PC-9 (cell line): ENCODE measurements around the gene KCTD20. TPM values are rescaled to one million over a fixed set of nuclear protein-coding genes. Genes with fewer than 3 reads are reported as not detected.
A peak's percentile ranks its signal among the peaks of the same experiment; 100 is the strongest.

Experiments used
- BruUV-seq: library from RNA; stranded (reverse); fragments of 400-500 nt; replicated peaks from 2 replicates; lab custom pipeline; 2021; lab: Mats Ljungman, UMichigan
- CTCF ChIA-PET: fragments of 300-600 bp; sonication (Branson Sonifier 250); formaldehyde crosslinking; loops from one replicate; lab custom pipeline; 2022; ENCODE audit warnings: antibody characterized with exemption; lab: Charles Lee
- POLR2A ChIA-PET: fragments of 300-600 bp; sonication (Branson Sonifier 250); formaldehyde crosslinking; loops from one replicate; lab custom pipeline; 2022; ENCODE audit warnings: antibody characterized with exemption; ENCODE audit not compliant: unreplicated experiment; lab: Charles Lee
- DNase-seq, 2 experiments: peaks; one replicate each; pipeline versions ENCODE4 v3.0.0 to v3.0.0-alpha.2; 2015 to 2022; ENCODE audit warnings: mixed read lengths in 1 of 2
- H2AFZ ChIP-seq: fragments of 200-600 bp; sonication (generic); 2 replicates; pipeline ENCODE4 v1.8.1; 2017; ENCODE audit warnings: antibody characterized with exemption
- H3F3A ChIP-seq: fragments of 200-600 bp; sonication (generic); 2 replicates; pipeline ENCODE4 v1.8.1; 2017; ENCODE audit warnings: antibody characterized with exemption, mild to moderate bottlenecking, low read depth; ENCODE audit not compliant: insufficient read depth
- H3K27ac ChIP-seq: fragments of 200-600 bp; sonication (generic); 2 replicates; pipeline ENCODE4 v1.6.1; 2016; ENCODE audit warnings: mixed run types
- H3K27me3 ChIP-seq: fragments of 200-600 bp; sonication (generic); 2 replicates; pipeline ENCODE4 v1.6.1; 2016; ENCODE audit warnings: low read depth, mixed run types; ENCODE audit not compliant: insufficient read depth
- H3K36me3 ChIP-seq: fragments of 200-600 bp; sonication (generic); 2 replicates; pipeline ENCODE4 v1.6.1; 2016; ENCODE audit warnings: low read depth, mixed run types
- H3K4me1 ChIP-seq: fragments of 200-600 bp; sonication (generic); replicated peaks from 2 replicates; pipeline ENCODE4 v1.6.1; 2016; ENCODE audit warnings: mixed run types; ENCODE audit not compliant: insufficient read depth
- H3K4me2 ChIP-seq: fragments of 200-600 bp; sonication (generic); 2 replicates; pipeline ENCODE4 v1.6.1; 2017; ENCODE audit warnings: mixed run types
- H3K4me3 ChIP-seq: fragments of 200-600 bp; sonication (generic); 2 replicates; pipeline ENCODE4 v1.6.1; 2016; ENCODE audit warnings: mixed run types
- H3K79me2 ChIP-seq: fragments of 200-600 bp; sonication (generic); 2 replicates; pipeline ENCODE4 v1.6.1; 2017; ENCODE audit warnings: low read depth, mixed run types
- H3K9me2 ChIP-seq: fragments of 200-600 bp; sonication (generic); 2 replicates; pipeline ENCODE4 v1.8.1; 2017; ENCODE audit warnings: mild to moderate bottlenecking; ENCODE audit not compliant: insufficient read depth
- H3K9me3 ChIP-seq: fragments of 200-600 bp; sonication (generic); 2 replicates; pipeline ENCODE4 v1.8.1; 2016; ENCODE audit warnings: low read depth; ENCODE audit not compliant: insufficient read depth
- H4K20me1 ChIP-seq: fragments of 200-600 bp; sonication (generic); 2 replicates; pipeline ENCODE4 v1.8.1; 2017; ENCODE audit not compliant: insufficient read depth
- EZH2 ChIP-seq: fragments of 200-600 bp; sonication (generic); IDR thresholded peaks from 2 replicates; pipeline ENCODE4 v1.8.0; 2017; ENCODE audit warnings: antibody characterized with exemption, low read depth
- intact Hi-C: fragments of 100-400 bp; cut with micrococcal nuclease; formaldehyde crosslinking; loops from one replicate; pipeline ENCODE4 v1.10.0; 2022; ENCODE audit not compliant: unreplicated experiment
- total RNA-seq: library from RNA; stranded (reverse); gene quantifications from 2 replicates; pipeline ENCODE4 v1.2.3, GENCODE V29; 2021
- TF ChIP-seq, protein P1 (sequence below): fragments of 200-600 bp; sonication (generic); conservative IDR thresholded peaks from 2 replicates; pipeline ENCODE4 v1.6.1; 2017; ENCODE audit warnings: mixed run types, antibody characterized with exemption, mild to moderate bottlenecking, moderate library complexity

KCTD20 gene
- total RNA-seq, 1 experiment from 2014 or later = 42.5 TPM

- H3K79me2 ChIP-seq = no peaks in the 10 kb centered on the region
- no peaks in the 10 kb centered on the region for H3K9me2 ChIP-seq
- DNase-seq = peak in 1 of 2 experiments; percentile 41
- peaks cover 18% of the 10 kb centered on the region for H3K4me1 ChIP-seq
- no peak overlapping the region for H2AFZ ChIP-seq
- H3K4me3 ChIP-seq = no peak overlapping the region
- intact Hi-C loops = loop anchor here (5.0 kb wide), 1 partner anchor 69 kb away; no protein-coding TSS in a partner anchor
- H3K9me3 ChIP-seq = no peaks in the 10 kb centered on the region
- no peaks in the 10 kb centered on the region for H3K27me3 ChIP-seq
- ChIA-PET CTCF (no interaction called here), POLR2A (no interaction called here)
- H4K20me1 ChIP-seq = no peaks in the 10 kb centered on the region; the same call in 1 of the 2 replicates
- peaks cover 16% of the 10 kb centered on the region for H3K36me3 ChIP-seq
- no peak overlapping the region for H3K27ac ChIP-seq
- BruUV-seq = no TSS peak
- peaks cover 43% of the 10 kb centered on the region for H3F3A ChIP-seq
- no peak overlapping the region for H3K4me2 ChIP-seq
- TF ChIP-seq, protein P1, sequence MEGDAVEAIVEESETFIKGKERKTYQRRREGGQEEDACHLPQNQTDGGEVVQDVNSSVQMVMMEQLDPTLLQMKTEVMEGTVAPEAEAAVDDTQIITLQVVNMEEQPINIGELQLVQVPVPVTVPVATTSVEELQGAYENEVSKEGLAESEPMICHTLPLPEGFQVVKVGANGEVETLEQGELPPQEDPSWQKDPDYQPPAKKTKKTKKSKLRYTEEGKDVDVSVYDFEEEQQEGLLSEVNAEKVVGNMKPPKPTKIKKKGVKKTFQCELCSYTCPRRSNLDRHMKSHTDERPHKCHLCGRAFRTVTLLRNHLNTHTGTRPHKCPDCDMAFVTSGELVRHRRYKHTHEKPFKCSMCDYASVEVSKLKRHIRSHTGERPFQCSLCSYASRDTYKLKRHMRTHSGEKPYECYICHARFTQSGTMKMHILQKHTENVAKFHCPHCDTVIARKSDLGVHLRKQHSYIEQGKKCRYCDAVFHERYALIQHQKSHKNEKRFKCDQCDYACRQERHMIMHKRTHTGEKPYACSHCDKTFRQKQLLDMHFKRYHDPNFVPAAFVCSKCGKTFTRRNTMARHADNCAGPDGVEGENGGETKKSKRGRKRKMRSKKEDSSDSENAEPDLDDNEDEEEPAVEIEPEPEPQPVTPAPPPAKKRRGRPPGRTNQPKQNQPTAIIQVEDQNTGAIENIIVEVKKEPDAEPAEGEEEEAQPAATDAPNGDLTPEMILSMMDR = no peak
- no peak for TF ChIP-seq EZH2
Measured at GRCh38 chr6:36491378-36491965, 48.7 kb downstream of the KCTD20 start.

- Histone ChIP-seq H3K36me3 (peaks cover 18% of the 10 kb centered on the region), H3K4me1 (peaks cover 18% of the 10 kb centered on the region), H3K79me2 (no peaks in the 10 kb centered on the region), H4K20me1 (no peaks in the 10 kb centered on the region; the same call in 1 of the 2 replicates), H3K4me3 (no peak overlapping the region), H3K27ac (no peak overlapping the region), H2AFZ (no peak overlapping the region), H3K9me2 (no peaks in the 10 kb centered on the region), H3K4me2 (no peak overlapping the region), H3K9me3 (no peaks in the 10 kb centered on the region), H3F3A (peaks cover 43% of the 10 kb centered on the region), H3K27me3 (no peaks in the 10 kb centered on the region)
- intact Hi-C loops = loop anchor here (5.0 kb wide), 1 partner anchor 70 kb away; no protein-coding TSS in a partner anchor
- CTCF ChIA-PET = no interaction called here
- TF ChIP-seq EZH2 = no peak
- TF ChIP-seq, protein P1 = no peak
- no peak for DNase-seq
- BruUV-seq = no TSS peak
- POLR2A ChIA-PET = no interaction called here
Measured at GRCh38 chr6:36492092-36492491, 49.3 kb downstream of the KCTD20 start.

DNA sequence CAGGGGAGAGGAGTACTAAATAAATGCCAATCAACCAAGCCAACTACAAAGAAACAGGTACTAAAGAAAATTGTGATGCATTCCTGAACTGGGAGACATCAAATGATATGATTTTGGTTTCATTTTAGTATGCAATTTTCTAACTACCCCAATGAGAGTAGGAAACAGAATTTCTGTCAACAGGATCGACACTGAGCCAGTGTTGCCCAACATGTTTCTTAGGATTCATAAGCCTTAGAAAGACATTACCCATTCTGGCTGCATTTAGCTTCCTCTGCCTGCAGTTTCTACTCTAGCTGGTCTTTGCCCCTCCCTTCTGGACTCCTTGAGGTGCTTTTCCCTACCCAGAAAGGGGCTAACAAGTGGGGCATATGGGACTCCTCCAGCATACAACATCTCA, 49.8 kb downstream of the KCTD20 start:
- Histone ChIP-seq H3K36me3 (peaks cover 18% of the 10 kb centered on the region), H3K27me3 (no peaks in the 10 kb centered on the region), H3K4me2 (no peak overlapping the region), H3K9me3 (no peaks in the 10 kb centered on the region), H3K27ac (no peak overlapping the region), H4K20me1 (no peaks in the 10 kb centered on the region; the same call in 1 of the 2 replicates), H3K79me2 (no peaks in the 10 kb centered on the region), H3K4me1 (peaks cover 18% of the 10 kb centered on the region), H3K9me2 (no peaks in the 10 kb centered on the region), H3K4me3 (no peak overlapping the region), H3F3A (peaks cover 43% of the 10 kb centered on the region), H2AFZ (no peak overlapping the region)
- no peak for TF ChIP-seq EZH2
- TF ChIP-seq, protein P1 = no peak
- intact Hi-C loops = loop anchor here (5.0 kb wide), 1 partner anchor 70 kb away; no protein-coding TSS in a partner anchor
- no TSS peak for BruUV-seq
- ChIA-PET CTCF (interaction anchor here (0.6 kb wide), 1 partner anchor 62 kb away, joined by 3 read pairs; no protein-coding TSS in a partner anchor), POLR2A (no interaction called here)
- no peak for DNase-seq
